Calu3 (cell line): ENCODE data around the gene MAP2K1. TPM values are rescaled to one million over a fixed set of nuclear protein-coding genes. Genes with fewer than 3 reads are reported as not detected.

Source experiments
- BruUV-seq: library from RNA; stranded (reverse); fragments of 400-500 nt; replicated peaks from 2 replicates; lab custom pipeline; 2021; lab: Mats Ljungman, UMichigan
- CTCF ChIA-PET: fragments of 300-600 bp; sonication (Branson Sonifier 250); formaldehyde crosslinking; loops from one replicate; lab custom pipeline; 2022; ENCODE audit warnings: antibody characterized with exemption; lab: Charles Lee
- DNase-seq: peaks from one replicate; pipeline ENCODE4 v3.0.0; 2022
- H3K27ac Mint-ChIP-seq: one replicate; pipeline ENCODE4 v1.8.0; 2022; ENCODE audit warnings: mixed read lengths; ENCODE audit not compliant: unreplicated experiment
- H3K27me3 Mint-ChIP-seq: one replicate; pipeline ENCODE4 v1.8.0; 2022; ENCODE audit warnings: mixed read lengths; ENCODE audit not compliant: unreplicated experiment
- H3K36me3 Mint-ChIP-seq: one replicate; pipeline ENCODE4 v1.8.0; 2022; ENCODE audit warnings: mild to moderate bottlenecking, moderate library complexity, mixed read lengths; ENCODE audit not compliant: insufficient read depth, unreplicated experiment
- H3K4me1 Mint-ChIP-seq: one replicate; pipeline ENCODE4 v1.8.0; 2022; ENCODE audit warnings: mild to moderate bottlenecking, low read depth, mixed read lengths; ENCODE audit not compliant: unreplicated experiment
- H3K4me3 Mint-ChIP-seq: one replicate; pipeline ENCODE4 v1.8.0; 2022; ENCODE audit warnings: mild to moderate bottlenecking, low read depth, moderate library complexity, mixed read lengths; ENCODE audit not compliant: unreplicated experiment
- H3K9me3 Mint-ChIP-seq: one replicate; pipeline ENCODE4 v1.8.0; 2022; ENCODE audit warnings: low read depth, mixed read lengths; ENCODE audit not compliant: unreplicated experiment
- CTCF ChIP-seq: fragments of 200-600 bp; IDR thresholded peaks from one replicate; pipeline ENCODE4 v1.8.0; 2022; ENCODE audit warnings: antibody characterized with exemption; ENCODE audit not compliant: unreplicated experiment
- intact Hi-C: fragments of 100-400 bp; cut with micrococcal nuclease; formaldehyde crosslinking; loops from one replicate; pipeline ENCODE4 v1.10.0; 2022; ENCODE audit not compliant: unreplicated experiment
- total RNA-seq: library from RNA; stranded (reverse); gene quantifications from 2 replicates; pipeline ENCODE4 v1.2.3, GENCODE V29; 2022

MAP2K1 gene
- total RNA-seq, 1 experiment from 2014 or later, result 67.6 TPM

- no peak for TF ChIP-seq CTCF
- intact Hi-C loops, result no loop called here
- no TSS peak for BruUV-seq
- peak overlapping the region; percentile 77 for H3K27ac Mint-ChIP-seq
- peak; percentile 60 for DNase-seq
- CTCF ChIA-PET, result interaction anchor here (0.6 to 1.3 kb wide), 6 partner anchors 12 to 59 kb away, joined by 3 to 8 read pairs (median 4); partner anchors contain the start of gene SNAPC5
- peaks cover 9% of the 10 kb centered on the region for H3K36me3 Mint-ChIP-seq
- no peaks in the 10 kb centered on the region for H3K27me3 Mint-ChIP-seq
- peak overlapping the region; percentile 8 for H3K4me3 Mint-ChIP-seq
- H3K9me3 Mint-ChIP-seq, result no peaks in the 10 kb centered on the region
- peaks cover 16% of the 10 kb centered on the region for H3K4me1 Mint-ChIP-seq
Measured at GRCh38 chr15:66472176-66472999, 85.7 kb downstream of the MAP2K1 start.

DNA sequence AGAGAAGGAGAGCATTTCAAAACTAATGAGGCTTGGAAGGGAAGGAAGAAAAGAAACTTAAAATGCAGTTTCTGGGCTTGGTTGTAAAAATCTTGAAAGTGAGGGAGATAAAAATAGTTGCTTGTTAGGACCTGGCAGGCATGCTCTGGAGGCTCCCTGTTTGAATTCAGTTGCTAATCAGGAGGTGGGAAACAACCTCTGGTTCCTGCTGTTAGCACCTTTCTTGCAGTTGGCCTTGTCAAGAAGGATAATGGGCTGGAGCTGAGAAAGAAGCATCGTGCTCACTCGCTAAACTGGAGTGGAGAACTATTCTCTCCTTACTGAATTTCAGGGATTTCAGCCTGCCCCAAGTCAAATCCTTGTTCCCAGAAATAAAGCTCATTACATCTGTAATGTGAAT lies 87.4 kb downstream of the MAP2K1 start:
- Mint-ChIP-seq H3K36me3 (peaks cover 9% of the 10 kb centered on the region), H3K9me3 (no peaks in the 10 kb centered on the region), H3K27ac (no peak overlapping the region), H3K27me3 (no peaks in the 10 kb centered on the region), H3K4me1 (peaks cover 18% of the 10 kb centered on the region), H3K4me3 (no peak overlapping the region)
- CTCF ChIA-PET, result no interaction called here
- no peak for TF ChIP-seq CTCF
- intact Hi-C loops, result no loop called here
- DNase-seq, result no peak
- no TSS peak for BruUV-seq

DNA sequence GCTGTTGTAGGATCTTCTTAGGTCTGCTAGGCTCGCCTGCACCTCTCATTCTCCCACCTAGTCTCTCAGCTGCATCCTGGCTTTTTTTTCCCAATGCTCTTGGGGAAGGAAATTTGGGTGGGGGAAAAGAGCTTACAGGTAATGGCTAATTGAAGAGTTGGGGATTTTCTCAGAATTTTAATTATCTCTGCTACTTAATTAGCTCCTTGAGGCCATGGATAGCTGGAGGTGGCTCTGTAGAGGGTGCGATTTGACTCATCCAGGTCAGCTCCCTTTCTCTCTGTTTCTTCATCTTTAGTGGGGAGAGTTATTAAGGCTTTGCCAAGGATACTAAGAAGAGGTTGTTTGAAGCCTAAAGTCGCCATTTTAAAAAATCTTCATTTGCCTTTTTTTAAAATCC lies 88.3 kb downstream of the MAP2K1 start:
- CTCF ChIA-PET, result interaction anchor here (0.7 kb wide), 1 partner anchor 1077 kb away, joined by 3 read pairs; no protein-coding TSS in a partner anchor
- Mint-ChIP-seq H3K9me3 (no peaks in the 10 kb centered on the region), H3K27me3 (no peaks in the 10 kb centered on the region), H3K4me1 (peaks cover 25% of the 10 kb centered on the region), H3K36me3 (peaks cover 9% of the 10 kb centered on the region), H3K27ac (no peak overlapping the region), H3K4me3 (no peak overlapping the region)
- DNase-seq, result no peak
- TF ChIP-seq CTCF, result no peak
- no TSS peak for BruUV-seq
- intact Hi-C loops, result no loop called here

DNA sequence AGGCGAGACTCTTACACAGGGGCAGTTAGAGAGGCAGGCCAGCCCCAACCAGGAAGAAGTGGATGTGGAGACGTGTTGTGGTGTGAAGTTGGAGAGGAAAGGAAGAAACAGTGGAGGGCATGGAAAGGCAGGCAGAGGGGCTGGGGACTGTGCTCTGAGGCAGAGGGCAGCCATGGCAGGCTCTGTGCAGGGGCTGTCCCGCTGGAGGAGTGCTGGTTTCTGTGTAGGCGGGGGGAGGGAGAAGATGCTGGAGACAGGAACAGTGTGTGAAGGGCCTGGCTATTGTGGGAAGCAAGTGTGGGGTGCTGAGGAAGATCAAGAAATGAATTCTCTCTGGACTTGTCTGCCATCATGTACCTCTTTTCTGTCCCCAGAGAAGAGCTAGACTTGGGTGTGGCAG lies 89.8 kb downstream of the MAP2K1 start:
- Mint-ChIP-seq H3K27ac (no peak overlapping the region), H3K4me1 (peaks cover 37% of the 10 kb centered on the region), H3K27me3 (no peaks in the 10 kb centered on the region), H3K36me3 (peaks cover 18% of the 10 kb centered on the region), H3K9me3 (no peaks in the 10 kb centered on the region), H3K4me3 (no peak overlapping the region)
- intact Hi-C loops, result no loop called here
- TF ChIP-seq CTCF, result no peak
- no TSS peak for BruUV-seq
- DNase-seq, result no peak
- CTCF ChIA-PET, result no interaction called here
